GM19035 (cell line): ENCODE measurements around the gene ZNF646.

Source experiments
- ATAC-seq: cut with Tn5 transposase; IDR thresholded peaks from one replicate; pipeline ENCODE4 v1.9.1; 2021; ENCODE audit not compliant: unreplicated experiment

ZNF646 gene

GRCh38 chr16:31128711-31129567 is 54.7 kb downstream of the ZNF646 start:
- ATAC-seq: no peak

GRCh38 chr16:31129568-31130335 is 55.5 kb downstream of the ZNF646 start:
- no peak for ATAC-seq

GRCh38 chr16:31130336-31130891 is 56.2 kb downstream of the ZNF646 start:
- ATAC-seq: no peak

GRCh38 chr16:31130899-31131298 is 56.7 kb downstream of the ZNF646 start:
- ATAC-seq: no peak

GRCh38 chr16:31131416-31131815 is 57.2 kb downstream of the ZNF646 start:
- no peak for ATAC-seq

- ATAC-seq: no peak
Observed at GRCh38 chr16:31131841-31132271, 57.6 kb downstream of the ZNF646 start.

- ATAC-seq: no peak
Observed at GRCh38 chr16:31132303-31132979, 58.2 kb downstream of the ZNF646 start.

- ATAC-seq: no peak
Observed at GRCh38 chr16:31133046-31133501, 58.9 kb downstream of the ZNF646 start.
